VCaP (cell line): ENCODE results near the gene CYFIP1.

Experiments
- H3K27ac ChIP-seq: fragments of 450-650 bp; 2 replicates; pipeline ENCODE4 v1.5.1; 2017
- CTCF ChIP-seq: fragments of 450-650 bp; conservative IDR thresholded peaks from 2 replicates; pipeline ENCODE4 v1.5.1; 2017; ENCODE audit warnings: mild to moderate bottlenecking, moderate library complexity

Gene CYFIP1

DNA sequence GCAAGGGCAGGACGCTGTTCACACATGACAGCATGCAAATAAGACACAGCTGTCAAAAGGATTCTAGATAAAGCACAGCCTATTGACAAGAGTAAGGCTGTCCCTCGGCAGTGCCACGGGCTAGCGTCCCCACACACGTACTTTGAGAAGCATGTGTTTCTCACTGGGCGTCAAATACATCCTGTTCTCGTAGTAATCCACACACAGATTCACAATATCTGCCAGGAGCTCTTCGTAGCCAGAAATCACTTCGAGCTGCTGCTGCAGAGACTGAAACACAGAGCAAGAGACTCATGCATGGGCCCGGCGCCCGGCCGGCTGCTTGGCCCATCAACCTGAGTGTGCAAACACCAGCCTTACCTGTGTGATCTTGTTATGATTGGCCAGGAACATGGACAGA, 41.1 kb downstream of the CYFIP1 start:
- peak overlapping the region; percentile 55 for H3K27ac ChIP-seq
- no peak for TF ChIP-seq CTCF

- TF ChIP-seq CTCF: no peak
- H3K27ac ChIP-seq: 0 out of 2 replicates have a peak overlapping the region, but pooled peaks have one; percentile 55
Measured at GRCh38 chr15:22936577-22937472, 43.3 kb downstream of the CYFIP1 start.

- TF ChIP-seq CTCF: no peak
- H3K27ac ChIP-seq: peak overlapping the region; percentile 61
Measured at GRCh38 chr15:22933641-22934061, 46.5 kb downstream of the CYFIP1 start.

GRCh38 chr15:22931784-22932536, 48.2 kb downstream of the CYFIP1 start:
- peak overlapping the region; percentile 61 for H3K27ac ChIP-seq
- no peak for TF ChIP-seq CTCF

DNA sequence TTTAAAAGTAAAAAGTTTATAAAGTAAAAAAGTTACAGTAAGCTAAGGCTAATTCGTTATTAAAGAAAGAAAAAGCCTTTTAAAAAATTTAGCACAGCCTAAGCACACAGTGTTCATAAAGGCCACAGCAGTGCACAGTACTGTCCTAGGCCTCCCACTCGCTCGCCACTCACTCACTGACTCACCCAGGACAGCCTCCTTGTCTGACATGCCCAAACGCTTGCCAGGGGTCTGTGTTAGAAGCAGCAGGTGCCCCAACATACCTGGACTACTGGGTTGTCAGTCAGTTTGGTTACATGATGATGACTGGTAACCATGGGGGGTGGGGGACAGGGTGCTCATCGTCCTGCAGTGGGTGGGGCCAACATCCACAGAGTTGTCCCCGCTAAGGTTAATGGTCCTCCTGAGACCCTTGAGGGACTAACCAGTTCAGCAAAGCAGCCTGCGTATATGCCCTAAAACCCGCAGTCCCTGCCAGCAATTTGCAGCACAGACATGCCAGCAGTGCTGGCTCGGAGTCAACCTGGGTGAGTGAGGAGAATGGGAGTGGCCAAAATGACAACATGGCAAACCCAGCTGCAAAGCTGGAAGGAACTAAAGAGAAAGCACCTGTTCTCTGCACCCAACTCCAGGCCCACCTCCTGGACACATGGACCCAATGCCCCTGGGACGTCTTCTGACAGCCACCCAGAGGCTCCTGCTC, 49.2 kb downstream of the CYFIP1 start:
- TF ChIP-seq CTCF: no peak
- H3K27ac ChIP-seq: peak overlapping the region; percentile 56

DNA sequence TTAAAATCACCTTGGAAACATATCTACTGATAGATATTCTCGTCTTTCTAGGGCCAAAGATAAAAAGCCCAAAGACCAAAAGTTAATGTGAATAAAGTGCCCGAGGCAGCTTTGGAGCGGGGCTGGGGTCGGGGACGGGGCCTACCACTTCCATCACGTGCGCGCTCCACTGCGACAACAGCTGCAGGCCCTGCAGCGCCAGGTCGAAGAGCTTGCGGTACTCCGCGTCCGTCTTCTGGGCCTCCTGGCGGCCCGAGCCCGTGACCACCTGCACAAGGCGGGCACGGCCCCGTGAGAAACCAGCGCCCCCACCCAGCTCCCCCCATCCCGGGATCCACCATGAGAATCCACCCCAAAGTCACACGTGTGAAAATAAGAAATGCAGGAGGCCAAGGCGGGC, 52.4 kb downstream of the CYFIP1 start:
- TF ChIP-seq CTCF: no peak
- no peak overlapping the region for H3K27ac ChIP-seq

GRCh38 chr15:22925875-22926274, 54.3 kb downstream of the CYFIP1 start:
- H3K27ac ChIP-seq: no peak overlapping the region
- TF ChIP-seq CTCF: no peak
